Endodermal cell (in vitro differentiated cells): ENCODE results near the gene CDRT4. TPM values are rescaled to one million over a fixed set of nuclear protein-coding genes. Genes with fewer than 3 reads are reported as not detected.

ENCODE experiments used
- DNase-seq: peaks from one replicate; pipeline ENCODE4 v3.0.0-alpha.2; 2017
- H3K27ac ChIP-seq: 2 replicates; pipeline ENCODE4 v1.5.1; 2013; ENCODE audit warnings: mild to moderate bottlenecking, low read depth, low read length, moderate library complexity
- H3K27me3 ChIP-seq: 2 replicates; pipeline ENCODE4 v1.6.1; 2013; ENCODE audit warnings: mild to moderate bottlenecking, low read length, moderate library complexity; ENCODE audit not compliant: insufficient read depth, control insufficient read depth, poor library complexity, severe bottlenecking
- H3K36me3 ChIP-seq: 2 replicates; pipeline ENCODE4 v1.7.0; 2013; ENCODE audit warnings: mild to moderate bottlenecking, low read length, moderate library complexity; ENCODE audit not compliant: control insufficient read depth, insufficient read depth
- H3K4me1 ChIP-seq: one replicate; pipeline ENCODE4 v1.7.0; 2013; ENCODE audit warnings: low read length; ENCODE audit not compliant: control insufficient read depth, insufficient read depth
- H3K4me3 ChIP-seq: 2 replicates; pipeline ENCODE4 v1.5.1; 2013; ENCODE audit warnings: mild to moderate bottlenecking, low read length, moderate library complexity
- H3K9ac ChIP-seq: 2 replicates; pipeline ENCODE4 v1.6.1; 2013; ENCODE audit warnings: mild to moderate bottlenecking, low read length, moderate library complexity; ENCODE audit not compliant: poor library complexity, severe bottlenecking; ENCODE audit errors: extremely low read depth
- H3K9me3 ChIP-seq: 2 replicates; pipeline ENCODE4 v1.6.1; 2013; ENCODE audit warnings: mild to moderate bottlenecking, low read length, moderate library complexity; ENCODE audit not compliant: control insufficient read depth
- H3K27ac Mint-ChIP-seq: 2 replicates; pipeline ENCODE4 v1.8.0; 2020; ENCODE audit warnings: mixed read lengths
- H3K27me3 Mint-ChIP-seq: 2 replicates; pipeline ENCODE4 v1.8.0; 2021; ENCODE audit warnings: mild to moderate bottlenecking, mixed read lengths; ENCODE audit not compliant: insufficient read depth
- H3K36me3 Mint-ChIP-seq: 2 replicates; pipeline ENCODE4 v1.8.0; 2020; ENCODE audit warnings: low read depth, mixed read lengths
- H3K4me1 Mint-ChIP-seq: 2 replicates; pipeline ENCODE4 v1.8.0; 2020; ENCODE audit warnings: mixed read lengths
- H3K4me3 Mint-ChIP-seq: 2 replicates; pipeline ENCODE4 v1.8.0; 2020; ENCODE audit warnings: mild to moderate bottlenecking, moderate library complexity, mixed read lengths
- H3K9me3 Mint-ChIP-seq: 2 replicates; pipeline ENCODE4 v1.8.0; 2020; ENCODE audit warnings: mild to moderate bottlenecking, mixed read lengths
- CTCF ChIP-seq: fragments of 200-600 bp; sonication (generic); conservative IDR thresholded peaks from 2 replicates; pipeline ENCODE4 v1.5.0; 2021; ENCODE audit warnings: antibody characterized with exemption, mild to moderate bottlenecking
- WGBS, 2 experiments: methylation state at CpG; one replicate each; pipeline versions ENCODE4 v1.1.5 to v1.1.7; 2013; ENCODE audit warnings: missing lambda C conversion rate in 2 of 2, mixed read lengths in 1 of 2; ENCODE audit not compliant: insufficient coverage in 1 of 2, insufficient read length in 1 of 2; 5-methylcytosine and 5-hydroxymethylcytosine counted together
- total RNA-seq, 2 donors: library from RNA; stranded (reverse); fragmentation: NEBNext Ultra II Directional in 1 of 2; extraction: Animal tissue kit (Norgen Biotek cat#: 25700) in 1 of 2; gene quantifications; 2 replicates in 1 of 2; 3 replicates in 1 of 2; pipeline ENCODE4 v1.2.1, GENCODE V29; 2021

The CDRT4 gene
- total RNA-seq, 2 donors from 2014 or later: 16.4 to 39.7 TPM

GRCh38 chr17:15406081-15406480 is 61.3 kb downstream of the CDRT4 start:
- Histone ChIP-seq H3K4me3 (no peak overlapping the region), H3K9me3 (no peaks in the 10 kb centered on the region), H3K36me3 (no peaks in the 10 kb centered on the region), H3K27ac (no peak overlapping the region), H3K4me1 (no peaks in the 10 kb centered on the region), H3K9ac (no peak overlapping the region), H3K27me3 (no peaks in the 10 kb centered on the region)
- Mint-ChIP-seq H3K9me3 (no peaks in the 10 kb centered on the region), H3K27ac (no peak overlapping the region), H3K27me3 (peaks cover 2% of the 10 kb centered on the region), H3K36me3 (no peaks in the 10 kb centered on the region), H3K4me3 (no peak overlapping the region), H3K4me1 (no peaks in the 10 kb centered on the region)
- TF ChIP-seq CTCF: no peak
- DNase-seq: no peak
- WGBS, 2 experiments: 89 to 91% methylated on average over 5 of the region's 5 CpGs

- Histone ChIP-seq H3K4me3 (no peak overlapping the region), H3K27me3 (no peaks in the 10 kb centered on the region), H3K4me1 (no peaks in the 10 kb centered on the region), H3K9ac (no peak overlapping the region), H3K27ac (no peak overlapping the region), H3K9me3 (no peaks in the 10 kb centered on the region), H3K36me3 (no peaks in the 10 kb centered on the region)
- no peak overlapping the region for H3K4me3 Mint-ChIP-seq
- peaks cover 2% of the 10 kb centered on the region for H3K27me3 Mint-ChIP-seq
- no peaks in the 10 kb centered on the region for H3K4me1 Mint-ChIP-seq
- H3K36me3 Mint-ChIP-seq: no peaks in the 10 kb centered on the region
- no peak for TF ChIP-seq CTCF
- DNase-seq: no peak
- H3K27ac Mint-ChIP-seq: no peak overlapping the region
- WGBS, 2 experiments: 90 to 95% methylated on average over 2 to 6 of the region's 6 CpGs
- H3K9me3 Mint-ChIP-seq: no peaks in the 10 kb centered on the region
Observed at GRCh38 chr17:15405058-15405415, 62.4 kb downstream of the CDRT4 start.

- DNase-seq: no peak
- TF ChIP-seq CTCF: no peak
- H3K4me3 ChIP-seq: no peak overlapping the region
- Mint-ChIP-seq H3K27ac (no peak overlapping the region), H3K4me3 (no peak overlapping the region), H3K27me3 (peaks cover 2% of the 10 kb centered on the region), H3K9me3 (no peaks in the 10 kb centered on the region), H3K4me1 (no peaks in the 10 kb centered on the region), H3K36me3 (no peaks in the 10 kb centered on the region)
- H3K27me3 ChIP-seq: no peaks in the 10 kb centered on the region
- H3K36me3 ChIP-seq: no peaks in the 10 kb centered on the region
- H3K4me1 ChIP-seq: no peaks in the 10 kb centered on the region
- H3K27ac ChIP-seq: no peak overlapping the region
- no peaks in the 10 kb centered on the region for H3K9me3 ChIP-seq
- no peak overlapping the region for H3K9ac ChIP-seq
- WGBS, 2 experiments: 92 to 98% methylated on average over 13 to 20 of the region's 20 CpGs
Observed at GRCh38 chr17:15404106-15405057, 63.0 kb downstream of the CDRT4 start.
